OCI-LY3 (cell line): ENCODE measurements around the gene TJP1.
"Not testable (repeated sequence)": the region's sequence is repeated elsewhere in the genome, so short reads cannot be mapped to it uniquely, and the experiment has no call there.

ENCODE experiments used
- H2AFZ ChIP-seq: fragments of 200-600, 300-600 bp; shearing (Covaris generic); 2 replicates; pipeline ENCODE4 v1.6.0; 2014; ENCODE audit warnings: antibody characterized with exemption, low read depth, low read length
- H3K27ac ChIP-seq: fragments of 200-600, 300-600 bp; sonication (generic); 2 replicates; pipeline ENCODE4 v1.5.1; 2014; ENCODE audit warnings: mild to moderate bottlenecking, low read length, moderate library complexity, mixed read lengths
- H3K27me3 ChIP-seq: fragments of 200-600, 300-600 bp; sonication (generic); 2 replicates; pipeline ENCODE4 v1.6.1; 2014; ENCODE audit warnings: low read depth, low read length, mixed read lengths
- H3K36me3 ChIP-seq: fragments of 200-600, 300-600 bp; sonication (generic); replicated peaks from 2 replicates; pipeline ENCODE3; 2014; ENCODE audit warnings: low read depth, low read length, mixed read lengths
- H3K4me1 ChIP-seq: fragments of 300-600, 200-600 bp; sonication (generic); 2 replicates; pipeline ENCODE4 v1.6.1; 2014; ENCODE audit warnings: low read length, mixed read lengths
- H3K4me2 ChIP-seq: fragments of 200-600, 300-600 bp; sonication (generic); 2 replicates; pipeline ENCODE4 v1.6.1; 2014; ENCODE audit warnings: low read length, mixed read lengths
- H3K4me3 ChIP-seq: fragments of 300-600, 200-600 bp; sonication (generic); 2 replicates; pipeline ENCODE4 v1.5.1; 2014; ENCODE audit warnings: antibody characterized with exemption, mild to moderate bottlenecking, low read length, moderate library complexity
- H3K79me2 ChIP-seq: fragments of 300-600, 200-600 bp; shearing (Covaris generic); 2 replicates; pipeline ENCODE4 v1.6.1; 2014; ENCODE audit warnings: mild to moderate bottlenecking, low read length, mixed read lengths
- H3K9ac ChIP-seq: fragments of 300-600, 200-600 bp; shearing (Covaris generic); 2 replicates; pipeline ENCODE4 v1.6.0; 2014; ENCODE audit warnings: mild to moderate bottlenecking, low read length, moderate library complexity
- H3K9me3 ChIP-seq: fragments of 200-600, 300-600 bp; shearing (Covaris generic); 2 replicates; pipeline ENCODE4 v1.6.1; 2014; ENCODE audit warnings: low read length, mixed read lengths; ENCODE audit not compliant: insufficient read depth
- H4K20me1 ChIP-seq: fragments of 200-600, 300-600 bp; sonication (generic); 2 replicates; pipeline ENCODE4 v1.6.1; 2016; ENCODE audit warnings: low read length, mixed read lengths; ENCODE audit not compliant: insufficient read depth
- EZH2phosphoT487 ChIP-seq: fragments of 200-600 bp; shearing (Covaris generic); IDR thresholded peaks from 2 replicates; pipeline ENCODE4 v1.6.1; 2018; ENCODE audit warnings: antibody characterized with exemption, mixed run types, low read depth
- TF ChIP-seq, protein P1 (sequence below): fragments of 200-600, 300-600 bp; sonication (generic); IDR thresholded peaks from 2 replicates; pipeline ENCODE4 v1.5.1; 2014; ENCODE audit warnings: antibody characterized with exemption, low read length, low read depth

The TJP1 gene

GRCh38 chr15:29666241-29666640 is 156.0 kb downstream of the TJP1 start:
- Histone ChIP-seq H3K9ac (no peak overlapping the region), H2AFZ (no peak overlapping the region), H4K20me1 (no peaks in the 10 kb centered on the region), H3K9me3 (no peaks in the 10 kb centered on the region), H3K4me1 (no peaks in the 10 kb centered on the region), H3K27ac (no peak overlapping the region), H3K4me2 (no peak overlapping the region), H3K27me3 (no peaks in the 10 kb centered on the region), H3K36me3 (no peaks in the 10 kb centered on the region), H3K79me2 (no peaks in the 10 kb centered on the region), H3K4me3 (no peak overlapping the region)
- TF ChIP-seq, protein P1, sequence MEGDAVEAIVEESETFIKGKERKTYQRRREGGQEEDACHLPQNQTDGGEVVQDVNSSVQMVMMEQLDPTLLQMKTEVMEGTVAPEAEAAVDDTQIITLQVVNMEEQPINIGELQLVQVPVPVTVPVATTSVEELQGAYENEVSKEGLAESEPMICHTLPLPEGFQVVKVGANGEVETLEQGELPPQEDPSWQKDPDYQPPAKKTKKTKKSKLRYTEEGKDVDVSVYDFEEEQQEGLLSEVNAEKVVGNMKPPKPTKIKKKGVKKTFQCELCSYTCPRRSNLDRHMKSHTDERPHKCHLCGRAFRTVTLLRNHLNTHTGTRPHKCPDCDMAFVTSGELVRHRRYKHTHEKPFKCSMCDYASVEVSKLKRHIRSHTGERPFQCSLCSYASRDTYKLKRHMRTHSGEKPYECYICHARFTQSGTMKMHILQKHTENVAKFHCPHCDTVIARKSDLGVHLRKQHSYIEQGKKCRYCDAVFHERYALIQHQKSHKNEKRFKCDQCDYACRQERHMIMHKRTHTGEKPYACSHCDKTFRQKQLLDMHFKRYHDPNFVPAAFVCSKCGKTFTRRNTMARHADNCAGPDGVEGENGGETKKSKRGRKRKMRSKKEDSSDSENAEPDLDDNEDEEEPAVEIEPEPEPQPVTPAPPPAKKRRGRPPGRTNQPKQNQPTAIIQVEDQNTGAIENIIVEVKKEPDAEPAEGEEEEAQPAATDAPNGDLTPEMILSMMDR, result no peak
- no peak for TF ChIP-seq EZH2phosphoT487

DNA sequence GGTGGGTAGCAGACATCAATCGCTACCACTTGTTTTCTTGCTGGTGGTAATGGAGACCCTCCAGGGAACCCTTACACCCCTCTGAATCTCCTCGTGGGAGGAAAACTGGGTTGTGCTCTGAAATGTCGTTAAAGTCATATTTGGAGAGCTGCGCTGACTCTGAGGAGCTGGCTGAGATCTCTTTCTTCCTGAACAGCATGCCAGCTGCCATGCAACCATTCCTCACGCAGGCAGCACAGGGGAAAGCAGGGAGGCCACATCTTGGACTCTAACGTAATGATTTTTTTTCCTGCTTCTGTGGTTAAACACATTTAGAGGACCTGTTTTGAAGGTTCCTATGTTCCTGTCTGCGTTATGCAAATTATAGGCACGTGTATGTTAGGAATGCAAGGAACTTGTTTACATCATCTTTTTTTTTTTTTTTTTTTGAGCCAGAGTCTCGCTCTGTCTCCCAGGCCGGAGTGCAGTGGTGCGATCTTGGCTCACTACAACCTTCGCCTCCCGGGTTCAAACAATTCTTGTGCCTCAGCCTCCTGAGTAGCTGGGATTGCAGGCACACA is 156.7 kb downstream of the TJP1 start:
- Histone ChIP-seq H3K36me3 (no peaks in the 10 kb centered on the region), H3K9me3 (no peaks in the 10 kb centered on the region), H3K4me3 (no peak overlapping the region), H3K27ac (no peak overlapping the region), H3K9ac (no peak overlapping the region), H3K4me1 (no peaks in the 10 kb centered on the region), H3K27me3 (no peaks in the 10 kb centered on the region), H3K79me2 (no peaks in the 10 kb centered on the region), H2AFZ (no peak overlapping the region), H3K4me2 (no peak overlapping the region), H4K20me1 (no peaks in the 10 kb centered on the region)
- TF ChIP-seq, protein P1, result no peak
- no peak for TF ChIP-seq EZH2phosphoT487

DNA sequence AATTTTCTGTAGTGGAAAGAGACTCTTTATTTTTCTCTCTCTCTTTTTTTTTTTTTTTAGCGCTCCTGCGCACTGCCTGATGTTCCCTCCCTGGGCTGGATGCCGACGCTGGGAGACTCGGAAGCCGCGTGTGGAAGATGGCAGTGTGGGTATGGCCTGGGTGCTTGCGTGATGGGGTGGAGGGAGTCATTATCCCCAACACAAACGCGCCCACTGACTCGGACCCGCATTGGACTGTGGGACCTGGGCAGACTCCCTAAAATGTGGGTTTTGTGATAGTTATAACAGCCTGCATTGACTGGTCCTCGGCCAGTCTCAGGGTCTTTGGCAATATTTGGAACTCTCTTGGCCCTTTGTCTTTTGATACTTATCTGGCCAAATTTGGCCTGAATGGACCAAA is 157.9 kb downstream of the TJP1 start:
- no peak for TF ChIP-seq EZH2phosphoT487
- Histone ChIP-seq H3K4me1 (no peaks in the 10 kb centered on the region), H2AFZ (no peak overlapping the region)

GRCh38 chr15:29657476-29657817 is 164.8 kb downstream of the TJP1 start:
- not testable (repeated sequence) for H3K4me1 ChIP-seq, H3K9me3 ChIP-seq, H3K4me2 ChIP-seq, H3K36me3 ChIP-seq, H3K27ac ChIP-seq, H3K79me2 ChIP-seq, H3K27me3 ChIP-seq, H3K4me3 ChIP-seq, H3K9ac ChIP-seq, H2AFZ ChIP-seq, H4K20me1 ChIP-seq

More for the DNA sequence above, 157.9 kb downstream of the TJP1 start:
- no peaks in the 10 kb centered on the region for H3K9me3 ChIP-seq
- no peak overlapping the region for H3K4me3 ChIP-seq
- H3K79me2 ChIP-seq, result no peaks in the 10 kb centered on the region
- H3K27ac ChIP-seq, result no peak overlapping the region
- H3K9ac ChIP-seq, result no peak overlapping the region
- H3K27me3 ChIP-seq, result no peaks in the 10 kb centered on the region
- H3K4me2 ChIP-seq, result no peak overlapping the region
- H4K20me1 ChIP-seq, result no peaks in the 10 kb centered on the region
- no peaks in the 10 kb centered on the region for H3K36me3 ChIP-seq

DNA sequence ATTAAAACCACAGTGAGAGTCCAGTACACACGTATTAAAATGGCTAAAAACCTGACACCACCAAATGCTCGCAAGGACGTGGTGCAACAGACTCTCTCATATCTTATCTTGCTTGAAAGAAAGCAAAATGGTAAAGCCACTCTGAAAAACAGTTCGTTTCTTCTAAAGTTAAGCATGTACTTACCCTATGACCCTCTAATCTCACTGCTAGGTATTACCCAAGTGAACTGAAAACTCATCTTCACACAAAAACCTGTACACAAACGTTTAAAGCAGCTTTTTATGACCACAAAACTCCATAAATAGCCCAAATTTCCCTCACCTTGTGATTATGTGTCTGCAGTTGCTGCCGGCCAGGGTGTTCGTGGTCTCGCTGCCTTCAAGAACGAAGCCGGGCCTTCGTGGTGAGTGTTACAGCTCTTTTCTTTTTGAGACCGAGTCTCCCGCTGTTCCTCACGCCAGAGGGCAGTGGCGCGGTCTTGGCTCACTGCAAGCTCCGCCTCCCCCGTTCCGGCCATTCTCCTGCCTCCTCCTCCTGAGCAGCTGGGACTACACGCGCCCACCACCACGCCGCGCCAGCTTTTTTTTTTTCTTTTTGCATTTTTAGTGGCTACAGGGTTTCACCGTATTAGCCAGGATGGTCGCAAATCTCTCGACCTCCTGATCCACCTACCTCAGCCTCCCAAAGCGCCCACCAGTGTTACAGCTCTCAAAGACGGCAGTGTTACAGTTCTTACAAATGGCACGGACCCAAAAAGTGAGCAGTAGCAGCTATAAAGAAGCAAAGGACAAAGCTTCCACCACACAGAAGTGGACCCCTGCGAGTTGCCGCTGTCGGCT is 165.4 kb downstream of the TJP1 start:
- Histone ChIP-seq H3K27me3 (no peaks in the 10 kb centered on the region; the same call in 1 of the 2 replicates), H3K4me3 (no peak overlapping the region), H4K20me1 (no peaks in the 10 kb centered on the region), H3K9ac (no peak overlapping the region), H3K36me3 (no peaks in the 10 kb centered on the region), H3K4me2 (no peak overlapping the region), H2AFZ (no peak overlapping the region), H3K9me3 (no peaks in the 10 kb centered on the region), H3K4me1 (no peaks in the 10 kb centered on the region), H3K27ac (no peak overlapping the region), H3K79me2 (no peaks in the 10 kb centered on the region)
- TF ChIP-seq EZH2phosphoT487, result no peak
- TF ChIP-seq, protein P1, result no peak
